Activated T-helper 1 cell treated with anti-CD3 and anti-CD28 coated beads, Interleukin-12 subunit alpha, Interleukin-12 subunit beta, Interleukin-2, Interleukin-4 antibody, amounts not matched to agents 30 ng/mL and 10 ng/mL and 1 ng/mL, durations not matched to agents 14 hours and 24 hours and 36 hours (primary cell): ENCODE data around the gene SLBP. TPM values are rescaled to one million over a fixed set of nuclear protein-coding genes. Genes with fewer than 3 reads are reported as not detected.

Source experiments
- total RNA-seq: library from RNA; stranded (reverse); gene quantifications from 2 replicates; pipeline ENCODE4 v1.2.3, GENCODE V29; 2022

Gene SLBP
- total RNA-seq, 1 donor from 2014 or later: 136 TPM

Other genes with a start within 250 kb of the SLBP start
- 2.5 and 5.5 TPM in 2 replicates for gene FAM53A, start 28.0 kb downstream of the SLBP start, total RNA-seq
- gene TMEM129, start 9.0 kb upstream of the SLBP start, total RNA-seq: 27.4 and 28.4 TPM in 2 replicates
- 134 and 139 TPM in 2 replicates for gene TACC3, start 9.2 kb upstream of the SLBP start, total RNA-seq
- gene FGFR3, start 81.0 kb upstream of the SLBP start, total RNA-seq: 0.29 and 0.39 TPM in 2 replicates
- gene LETM1, start 143.8 kb upstream of the SLBP start, total RNA-seq: 93.9 and 101 TPM in 2 replicates
- 200 and 202 TPM in 2 replicates for gene NSD2, start 159.1 kb upstream of the SLBP start, total RNA-seq